ENCODE results near the gene JAKMIP3. TPM values are rescaled to one million over a fixed set of nuclear protein-coding genes. Genes with fewer than 3 reads are reported as not detected.

Gene JAKMIP3
- total RNA-seq, 2 experiments from 2014 or later, result 0.19 to 0.38 TPM

DNA sequence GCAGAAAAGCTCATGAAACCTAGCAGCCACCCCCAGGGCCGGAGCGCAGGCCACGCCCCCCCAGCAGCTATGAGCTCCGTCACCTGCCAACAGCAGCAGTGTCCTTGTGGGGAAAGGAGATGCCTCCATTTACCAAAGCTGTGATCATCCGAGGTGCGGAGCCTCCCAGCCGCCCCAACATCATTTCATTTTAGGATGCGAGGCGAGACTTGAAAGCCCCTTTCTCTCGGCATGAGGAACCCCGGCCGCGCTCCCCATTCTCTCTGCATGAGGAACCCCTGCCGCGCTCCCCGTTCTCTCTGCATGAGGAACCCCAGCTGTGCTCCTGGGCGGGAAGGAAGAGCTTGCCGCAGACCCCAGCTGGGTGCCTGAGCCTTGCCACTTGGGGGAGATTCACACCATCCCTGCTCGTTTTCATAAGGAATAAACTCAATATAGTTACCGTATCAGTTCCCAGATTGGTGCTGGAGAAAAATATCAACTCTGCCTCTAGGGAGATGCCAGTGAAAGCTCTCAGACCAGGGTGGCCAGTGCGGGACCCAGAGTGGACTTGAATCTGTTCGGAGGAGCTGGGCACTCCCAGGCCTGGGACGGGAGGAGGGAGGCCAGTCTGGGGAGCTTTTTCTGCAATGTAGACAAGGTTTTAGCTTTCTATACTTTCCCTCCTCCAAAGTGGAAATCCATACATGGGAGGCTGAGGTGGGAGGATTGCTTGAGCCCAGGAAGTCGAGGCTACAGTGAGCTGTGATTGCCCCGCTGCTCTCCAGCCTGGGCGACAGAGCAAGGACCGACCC, 35.0 kb downstream of the JAKMIP3 start:
- ATAC-seq (no peak), DNase-seq (no peak)
- no peaks in the 10 kb centered on the region for H3K9me3 Mint-ChIP-seq (ENCODE audit: low read depth)
- H3K4me1 Mint-ChIP-seq, result peaks cover 9% of the 10 kb centered on the region
- CTCF ChIA-PET, result no interaction called here
- H3K4me3 Mint-ChIP-seq, result no peak overlapping the region
- no peak overlapping the region for H3K27ac Mint-ChIP-seq
- peaks cover 4% of the 10 kb centered on the region for H3K27me3 Mint-ChIP-seq
- H3K36me3 Mint-ChIP-seq, result no peaks in the 10 kb centered on the region

DNA sequence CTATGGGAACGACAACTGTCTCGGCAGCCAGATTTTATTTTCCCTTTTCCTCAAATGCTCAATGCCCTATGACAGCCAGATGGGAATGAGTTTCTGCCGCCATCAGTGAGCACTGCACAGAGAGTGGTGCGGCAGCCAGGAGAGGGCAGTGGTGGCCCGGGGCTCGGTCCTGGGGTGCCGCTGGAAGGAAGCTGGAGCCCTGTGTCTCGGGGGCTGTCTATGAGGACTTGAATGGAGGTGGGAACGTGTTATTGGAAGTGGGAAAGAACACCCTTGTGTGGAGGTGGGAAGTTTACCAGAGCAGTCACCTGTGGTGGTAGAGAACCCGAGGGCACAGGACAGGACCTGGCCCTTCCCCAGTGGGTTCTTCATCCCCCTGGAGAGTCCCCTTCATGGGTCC, 35.8 kb downstream of the JAKMIP3 start:
- no peak for ATAC-seq
- no peak for DNase-seq
- CTCF ChIA-PET, result no interaction called here

DNA sequence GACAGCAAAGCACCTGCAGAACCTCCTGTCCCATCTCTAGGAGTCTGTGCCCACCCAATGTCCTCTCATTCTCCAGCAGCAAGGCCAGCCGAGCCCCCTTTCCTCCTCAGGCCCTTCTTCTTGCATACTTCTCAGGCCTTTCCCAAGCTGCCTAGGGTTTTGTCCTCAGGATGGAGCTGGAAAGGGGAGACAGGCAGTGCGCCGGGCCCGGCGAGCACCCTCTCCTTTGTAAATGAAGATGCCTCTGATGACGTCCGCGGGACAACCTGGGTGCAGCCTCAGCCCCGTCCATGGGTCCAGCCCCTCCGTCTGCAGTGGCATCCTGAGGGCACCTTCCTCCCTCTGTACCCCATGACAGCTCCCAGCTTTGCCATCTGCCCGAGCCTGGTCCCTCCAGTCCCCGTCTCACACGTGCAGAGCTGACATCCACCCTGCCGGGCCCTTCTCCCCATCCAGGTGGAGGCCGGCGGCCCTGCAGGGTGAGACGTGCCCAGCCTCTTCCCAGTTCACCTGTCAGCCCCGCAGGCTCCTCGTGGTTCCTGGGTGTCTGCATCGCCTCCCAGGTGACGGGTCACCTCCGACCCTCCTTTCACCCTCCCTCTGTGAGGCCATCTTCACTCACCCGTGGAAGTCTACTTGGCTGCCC, 36.4 kb downstream of the JAKMIP3 start:
- no peak for ATAC-seq
- DNase-seq, result peak; percentile 34
- CTCF ChIA-PET, result no interaction called here
- no peak overlapping the region for H3K4me3 Mint-ChIP-seq
- H3K9me3 Mint-ChIP-seq (ENCODE audit: low read depth), result no peaks in the 10 kb centered on the region
- no peaks in the 10 kb centered on the region for H3K27me3 Mint-ChIP-seq
- no peak overlapping the region for H3K27ac Mint-ChIP-seq
- no peaks in the 10 kb centered on the region for H3K36me3 Mint-ChIP-seq
- no peaks in the 10 kb centered on the region for H3K4me1 Mint-ChIP-seq

More for the DNA sequence above, 35.8 kb downstream of the JAKMIP3 start:
- Mint-ChIP-seq H3K27me3 (no peaks in the 10 kb centered on the region), H3K4me3 (no peak overlapping the region), H3K9me3 (ENCODE audit: low read depth) (no peaks in the 10 kb centered on the region), H3K27ac (no peak overlapping the region), H3K4me1 (peaks cover 2% of the 10 kb centered on the region), H3K36me3 (no peaks in the 10 kb centered on the region)

DNA sequence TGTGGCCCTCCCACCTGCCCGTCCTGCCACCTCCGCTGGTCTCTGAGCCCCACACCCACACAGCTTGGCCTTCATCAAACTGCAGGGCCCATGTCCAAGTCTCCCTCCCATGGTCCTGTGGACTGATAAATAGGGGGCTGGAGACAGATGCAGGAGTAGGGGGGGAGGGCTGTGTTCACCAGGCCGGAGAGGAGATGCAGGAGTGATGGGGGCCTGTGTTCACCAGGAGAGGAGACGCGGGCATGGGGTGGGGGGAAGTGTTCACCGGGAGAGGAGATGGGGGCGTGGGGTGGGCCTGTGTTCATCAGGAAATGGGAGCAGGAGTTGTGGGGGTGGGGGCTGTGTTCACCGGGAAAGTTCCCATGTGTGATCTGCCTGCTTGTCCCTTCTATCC, 37.0 kb downstream of the JAKMIP3 start:
- no peak overlapping the region for H3K27ac Mint-ChIP-seq
- no peak overlapping the region for H3K4me3 Mint-ChIP-seq
- no peaks in the 10 kb centered on the region for H3K27me3 Mint-ChIP-seq
- CTCF ChIA-PET, result no interaction called here
- DNase-seq (peak; percentile 18), ATAC-seq (no peak)
- no peaks in the 10 kb centered on the region for H3K4me1 Mint-ChIP-seq
- H3K36me3 Mint-ChIP-seq, result no peaks in the 10 kb centered on the region
- no peaks in the 10 kb centered on the region for H3K9me3 Mint-ChIP-seq (ENCODE audit: low read depth)

DNA sequence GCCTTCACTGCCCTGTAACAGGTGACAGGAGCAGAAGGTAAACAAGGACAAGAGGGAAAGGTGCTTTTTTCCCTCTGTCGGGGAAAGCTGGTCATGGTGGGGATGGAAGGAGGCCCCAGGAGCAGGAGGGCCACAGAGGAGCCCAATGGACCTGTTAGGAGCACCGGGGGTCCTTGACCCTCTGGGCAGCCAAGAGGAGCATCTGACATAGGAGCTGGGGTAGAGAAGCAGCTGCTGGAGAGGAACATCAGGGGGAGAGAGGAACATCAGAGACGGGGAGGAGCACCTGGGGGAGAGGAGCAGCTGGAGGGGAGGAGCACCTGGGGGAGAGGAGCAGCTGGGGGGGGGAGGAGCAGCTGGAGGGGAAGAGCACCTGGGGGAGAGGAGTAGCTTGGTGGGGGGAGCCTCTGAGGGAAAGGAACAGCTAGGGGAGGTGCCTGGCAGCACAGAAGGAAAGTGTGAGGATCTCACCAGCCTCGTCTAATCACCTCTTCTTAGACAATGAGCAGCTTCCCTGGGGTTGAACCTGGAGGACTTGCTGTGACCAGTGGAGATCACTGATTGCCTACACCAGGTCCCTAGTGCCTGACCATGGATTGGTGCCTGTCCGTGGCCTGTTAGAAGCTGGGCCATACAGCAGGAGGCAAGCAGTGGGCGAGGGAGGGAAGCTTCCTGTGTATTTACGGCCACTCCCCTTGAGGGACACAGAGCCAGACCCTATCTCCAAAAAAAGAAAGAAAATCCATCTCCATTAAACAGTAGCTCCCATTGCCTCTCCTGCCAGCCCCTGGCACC, 37.6 kb downstream of the JAKMIP3 start:
- peak; percentile 31 for DNase-seq
- CTCF ChIA-PET, result no interaction called here
- H3K9me3 Mint-ChIP-seq (ENCODE audit: low read depth), result no peaks in the 10 kb centered on the region

DNA sequence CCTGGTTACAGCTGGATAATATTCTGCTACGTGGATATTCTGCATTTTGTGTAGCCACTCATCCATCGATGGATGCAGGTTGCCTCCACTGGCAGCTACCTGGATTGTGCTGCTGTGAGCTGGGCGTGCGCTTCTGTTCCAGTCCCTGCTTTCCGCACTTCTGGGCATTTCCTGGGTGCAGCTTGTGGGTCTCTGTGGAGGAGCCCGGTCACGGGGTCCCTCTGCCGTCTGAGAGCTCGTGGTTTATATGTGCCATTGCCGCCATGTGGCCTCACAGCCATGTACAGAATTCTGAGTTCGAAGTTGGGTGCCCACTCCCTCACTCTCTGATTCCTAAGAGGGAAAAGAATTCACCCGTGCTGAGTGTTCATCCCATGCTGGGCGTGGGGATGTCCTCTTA, 38.3 kb downstream of the JAKMIP3 start:
- CTCF ChIA-PET, result no interaction called here
- no peaks in the 10 kb centered on the region for H3K4me1 Mint-ChIP-seq
- H3K36me3 Mint-ChIP-seq, result no peaks in the 10 kb centered on the region
- DNase-seq (no peak), ATAC-seq (no peak)
- no peaks in the 10 kb centered on the region for H3K9me3 Mint-ChIP-seq (ENCODE audit: low read depth)
- H3K27ac Mint-ChIP-seq, result no peak overlapping the region
- no peak overlapping the region for H3K4me3 Mint-ChIP-seq
- no peaks in the 10 kb centered on the region for H3K27me3 Mint-ChIP-seq

More for the DNA sequence above, 37.6 kb downstream of the JAKMIP3 start:
- Mint-ChIP-seq H3K27ac (no peak overlapping the region), H3K4me3 (no peak overlapping the region), H3K27me3 (no peaks in the 10 kb centered on the region), H3K36me3 (no peaks in the 10 kb centered on the region), H3K4me1 (no peaks in the 10 kb centered on the region)
- no peak for ATAC-seq

GRCh38 chr10:132104471-132105301, 38.9 kb downstream of the JAKMIP3 start:
- CTCF ChIA-PET, result no interaction called here
- H3K4me1 Mint-ChIP-seq, result no peaks in the 10 kb centered on the region
- no peak overlapping the region for H3K4me3 Mint-ChIP-seq
- ATAC-seq, result no peak
- H3K27ac Mint-ChIP-seq, result no peak overlapping the region
- DNase-seq, result peak; percentile 34
- H3K27me3 Mint-ChIP-seq, result no peaks in the 10 kb centered on the region
- H3K9me3 Mint-ChIP-seq (ENCODE audit: low read depth), result no peaks in the 10 kb centered on the region
- H3K36me3 Mint-ChIP-seq, result no peaks in the 10 kb centered on the region

GRCh38 chr10:132105302-132105995, 39.7 kb downstream of the JAKMIP3 start:
- no peak for ATAC-seq
- Mint-ChIP-seq H3K36me3 (no peaks in the 10 kb centered on the region), H3K27ac (no peak overlapping the region), H3K4me3 (no peak overlapping the region), H3K4me1 (no peaks in the 10 kb centered on the region), H3K9me3 (ENCODE audit: low read depth) (no peaks in the 10 kb centered on the region), H3K27me3 (no peaks in the 10 kb centered on the region)
- DNase-seq, result peak; percentile 18
- CTCF ChIA-PET, result no interaction called here

DNA sequence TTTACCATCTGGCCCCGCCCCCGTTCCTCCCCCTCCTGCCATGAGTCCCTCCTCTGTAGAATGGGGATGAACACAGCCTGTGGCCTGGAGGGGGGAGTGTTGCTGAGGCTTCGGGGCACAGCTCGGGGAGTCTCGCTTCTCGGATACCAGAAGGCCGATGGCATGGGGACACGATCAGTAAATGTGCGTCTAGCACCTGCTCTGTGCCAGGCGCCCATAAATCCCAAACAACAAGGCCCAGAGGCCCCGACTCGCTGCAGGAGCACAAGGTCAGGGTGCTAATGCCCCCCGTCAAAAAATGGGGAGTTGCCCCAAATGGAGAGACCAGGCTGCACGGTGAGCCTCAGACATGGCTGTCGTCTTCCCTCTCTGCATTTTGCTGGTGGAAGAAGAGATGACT, 40.7 kb downstream of the JAKMIP3 start:
- Mint-ChIP-seq H3K27ac (no peak overlapping the region), H3K4me1 (no peaks in the 10 kb centered on the region), H3K27me3 (no peaks in the 10 kb centered on the region), H3K36me3 (no peaks in the 10 kb centered on the region), H3K9me3 (ENCODE audit: low read depth) (no peaks in the 10 kb centered on the region), H3K4me3 (no peak overlapping the region)
- DNase-seq, result peak; percentile 33
- CTCF ChIA-PET, result no interaction called here
- no peak for ATAC-seq

DNA sequence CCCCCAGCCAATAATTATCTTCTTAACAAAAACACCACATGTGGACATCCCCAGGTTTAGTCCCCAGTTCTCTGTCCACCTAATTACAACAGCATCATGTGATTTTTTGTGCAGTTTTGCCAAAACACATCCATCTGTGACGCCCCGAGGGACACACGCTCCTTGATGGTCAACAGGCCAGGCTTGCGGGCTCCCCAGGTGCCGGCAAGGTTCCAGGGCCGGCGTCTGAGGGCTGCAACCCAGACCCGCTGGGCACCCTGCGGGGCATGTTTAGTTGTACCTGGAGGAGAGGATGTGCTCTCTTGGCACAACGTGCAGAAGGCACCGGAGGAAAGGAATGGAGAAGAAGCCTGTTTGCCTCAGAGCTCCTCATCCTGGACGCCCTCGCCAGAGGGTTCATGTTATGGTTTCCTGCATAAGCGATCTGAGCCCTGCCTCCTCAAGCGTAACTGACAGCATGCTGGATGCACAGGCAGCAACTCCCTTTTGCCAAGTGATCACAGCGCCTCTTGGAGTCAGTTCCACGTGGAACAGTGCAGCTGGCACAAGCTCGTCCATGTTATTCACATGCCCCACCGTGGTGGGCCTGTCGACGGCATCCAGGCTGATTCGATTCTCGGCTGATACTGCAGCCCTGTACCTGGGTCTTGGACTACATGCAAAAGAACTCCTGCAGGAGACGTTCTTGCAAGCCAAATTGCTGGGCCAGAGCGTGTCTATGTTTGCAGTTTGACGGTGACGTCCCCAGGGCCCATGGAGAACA, 41.6 kb downstream of the JAKMIP3 start:
- CTCF ChIA-PET, result interaction anchor here (1.3 kb wide), 1 partner anchor 11 kb away, joined by 3 read pairs; no protein-coding TSS in a partner anchor
- DNase-seq (peak; percentile 34), ATAC-seq (no peak)
- H3K4me3 Mint-ChIP-seq, result no peak overlapping the region
- no peaks in the 10 kb centered on the region for H3K27me3 Mint-ChIP-seq
- no peaks in the 10 kb centered on the region for H3K36me3 Mint-ChIP-seq
- H3K9me3 Mint-ChIP-seq (ENCODE audit: low read depth), result no peaks in the 10 kb centered on the region
- H3K4me1 Mint-ChIP-seq, result no peaks in the 10 kb centered on the region
- no peak overlapping the region for H3K27ac Mint-ChIP-seq

- H3K4me3 Mint-ChIP-seq, result no peak overlapping the region
- DNase-seq (peak; percentile 19), ATAC-seq (no peak)
- H3K9me3 Mint-ChIP-seq (ENCODE audit: low read depth), result no peaks in the 10 kb centered on the region
- no peaks in the 10 kb centered on the region for H3K36me3 Mint-ChIP-seq
- no peak overlapping the region for H3K27ac Mint-ChIP-seq
- no peaks in the 10 kb centered on the region for H3K4me1 Mint-ChIP-seq
- CTCF ChIA-PET, result interaction anchor here (1.3 kb wide), 1 partner anchor 10 kb away, joined by 3 read pairs; no protein-coding TSS in a partner anchor
- no peaks in the 10 kb centered on the region for H3K27me3 Mint-ChIP-seq
Measured at GRCh38 chr10:132107949-132108877, 42.5 kb downstream of the JAKMIP3 start.

All from activated CD8-positive, alpha-beta memory T cell treated with anti-CD3 and anti-CD28 coated beads, Interleukin-2, amount 10 ng/mL, durations not matched to agents 7 days and 5 days (primary cell).